HEK293T (cell line): ENCODE measurements around the gene ASPDH.

Experiments
- BHLHE40 ChIP-seq: fragments of 450-650 bp; IDR thresholded peaks from 2 replicates; pipeline ENCODE4 v1.6.1; 2016; ENCODE audit warnings: mild to moderate bottlenecking, moderate library complexity, borderline replicate concordance
- CTBP1 ChIP-seq: fragments of 450-650 bp; IDR thresholded peaks from 2 replicates; pipeline ENCODE4 v1.6.1; 2016; ENCODE audit warnings: borderline replicate concordance
- FOXA1 ChIP-seq: fragments of 450-650 bp; IDR thresholded peaks from 2 replicates; pipeline ENCODE4 v1.6.1; 2016; ENCODE audit warnings: mild to moderate bottlenecking
- FOXK2 ChIP-seq: fragments of 450-650 bp; IDR thresholded peaks from 2 replicates; pipeline ENCODE4 v1.6.1; 2016; ENCODE audit warnings: mild to moderate bottlenecking
- FOXM1 ChIP-seq: fragments of 450-650 bp; IDR thresholded peaks from 2 replicates; pipeline ENCODE4 v1.6.1; 2017; ENCODE audit warnings: mild to moderate bottlenecking, borderline replicate concordance
- HDGF ChIP-seq: fragments of 450-650 bp; IDR thresholded peaks from 2 replicates; pipeline ENCODE4 v1.6.1; 2017; ENCODE audit warnings: antibody characterized with exemption, borderline replicate concordance
- L3MBTL2 ChIP-seq: fragments of 450-650 bp; conservative IDR thresholded peaks from 2 replicates; pipeline ENCODE4 v1.6.1; 2016; ENCODE audit warnings: mild to moderate bottlenecking
- LEF1 ChIP-seq: fragments of 450-650 bp; IDR thresholded peaks from 2 replicates; pipeline ENCODE4 v1.6.1; 2017; ENCODE audit warnings: mild to moderate bottlenecking, borderline replicate concordance
- NFRKB ChIP-seq: fragments of 450-650 bp; IDR thresholded peaks from 2 replicates; pipeline ENCODE4 v1.6.1; 2016; ENCODE audit warnings: mild to moderate bottlenecking, moderate library complexity
- SP1 ChIP-seq: fragments of 450-650 bp; IDR thresholded peaks from 2 replicates; pipeline ENCODE4 v1.6.1; 2017
- SUZ12 ChIP-seq: fragments of 450-650 bp; IDR thresholded peaks from 2 replicates; pipeline ENCODE4 v1.6.1; 2016; ENCODE audit warnings: mild to moderate bottlenecking
- TARDBP ChIP-seq: fragments of 450-650 bp; IDR thresholded peaks from 2 replicates; pipeline ENCODE4 v1.6.1; 2016
- ZNF384 ChIP-seq: fragments of 450-650 bp; IDR thresholded peaks from 2 replicates; pipeline ENCODE4 v1.6.1; 2016

GRCh38 chr19:50546527-50547221 lies 33.0 kb upstream of the ASPDH start:
- TF ChIP-seq FOXK2 (no peak), FOXA1 (no peak), L3MBTL2 (no peak), SP1 (no peak), HDGF (no peak), FOXM1 (no peak), LEF1 (no peak), BHLHE40 (no peak), CTBP1 (no peak), ZNF384 (no peak), SUZ12 (no peak), TARDBP (no peak), NFRKB (no peak)
